Measurements from ENCODE around the gene UAP1L1.

UAP1L1 gene

GRCh38 chr9:137049544-137050449, 27.5 kb upstream of the UAP1L1 start:
- DNase-seq (ENCODE audit: low read depth), result peak; percentile 74
- peak; percentile 39 for TF ChIP-seq CTCF (IDR thresholded peaks at IDR 0.05; ENCODE audit: low read depth, low read length)
- TF ChIP-seq MYC (IDR thresholded peaks at IDR 0.05; ENCODE audit: low read depth, low read length), result no peak
- H3K4me3 ChIP-seq (ENCODE audit: low read depth, low read length), result no peak overlapping the region

- no peak overlapping the region for H3K4me3 ChIP-seq (ENCODE audit: low read depth, low read length)
- no peak for DNase-seq (ENCODE audit: low read depth)
- no peak for TF ChIP-seq POLR2A (IDR thresholded peaks at IDR 0.05; ENCODE audit: extremely low read depth, insufficient read length)
These were observed 26.7 kb upstream of the UAP1L1 start for GRCh38 chr9:137050570-137050969.

- DNase-seq (ENCODE audit: low read depth), result no peak
- no peak overlapping the region for H3K4me3 ChIP-seq (ENCODE audit: low read depth, low read length)
- no peak for TF ChIP-seq CTCF (IDR thresholded peaks at IDR 0.05; ENCODE audit: low read depth, low read length)
- TF ChIP-seq MAX (IDR thresholded peaks at IDR 0.05; ENCODE audit: low read depth, low read length), result no peak
- no peak for TF ChIP-seq POLR2A (IDR thresholded peaks at IDR 0.05; ENCODE audit: extremely low read depth, insufficient read length)
These were observed 26.1 kb upstream of the UAP1L1 start for GRCh38 chr9:137051145-137051724.

- H3K4me3 ChIP-seq (ENCODE audit: low read depth, low read length), result no peak overlapping the region
- TF ChIP-seq CTCF (IDR thresholded peaks at IDR 0.05; ENCODE audit: low read depth, low read length) (no peak), POLR2A (IDR thresholded peaks at IDR 0.05; ENCODE audit: extremely low read depth, insufficient read length) (no peak), MYC (IDR thresholded peaks at IDR 0.05; ENCODE audit: low read depth, low read length) (no peak), MAX (IDR thresholded peaks at IDR 0.05; ENCODE audit: low read depth, low read length) (no peak)
- DNase-seq (ENCODE audit: low read depth), result no peak
These were observed 25.0 kb upstream of the UAP1L1 start for GRCh38 chr9:137052293-137052692.

GRCh38 chr9:137052998-137053943, 24.0 kb upstream of the UAP1L1 start:
- no peak overlapping the region for H3K4me3 ChIP-seq (ENCODE audit: low read depth, low read length)
- TF ChIP-seq MYC (IDR thresholded peaks at IDR 0.05; ENCODE audit: low read depth, low read length), result no peak
- no peak for TF ChIP-seq MAX (IDR thresholded peaks at IDR 0.05; ENCODE audit: low read depth, low read length)
- no peak for DNase-seq (ENCODE audit: low read depth)

GRCh38 chr9:137053944-137054931, 23.1 kb upstream of the UAP1L1 start, which contains the start of gene ENTPD2:
Gene ENTPD2 (minus strand): TSS chr9:137054061. CDS start chr9:137053997, 64 bp downstream.
- DNase-seq (ENCODE audit: low read depth), result no peak
- H3K4me3 ChIP-seq (ENCODE audit: low read depth, low read length), result no peak within 1 kb of the TSS
- TF ChIP-seq CTCF (IDR thresholded peaks at IDR 0.05; ENCODE audit: low read depth, low read length) (no peak), MYC (IDR thresholded peaks at IDR 0.05; ENCODE audit: low read depth, low read length) (no peak), POLR2A (IDR thresholded peaks at IDR 0.05; ENCODE audit: extremely low read depth, insufficient read length) (no peak), MAX (IDR thresholded peaks at IDR 0.05; ENCODE audit: low read depth, low read length) (no peak)

Measured in NB4 (cell line).